ENCODE measurements around the gene PRELP. TPM values are rescaled to one million over a fixed set of nuclear protein-coding genes. Genes with fewer than 3 reads are reported as not detected.

The PRELP gene
- total and polyA plus RNA-seq, 2 experiments from 2014 or later = 0.26 TPM; not detected in 1

DNA sequence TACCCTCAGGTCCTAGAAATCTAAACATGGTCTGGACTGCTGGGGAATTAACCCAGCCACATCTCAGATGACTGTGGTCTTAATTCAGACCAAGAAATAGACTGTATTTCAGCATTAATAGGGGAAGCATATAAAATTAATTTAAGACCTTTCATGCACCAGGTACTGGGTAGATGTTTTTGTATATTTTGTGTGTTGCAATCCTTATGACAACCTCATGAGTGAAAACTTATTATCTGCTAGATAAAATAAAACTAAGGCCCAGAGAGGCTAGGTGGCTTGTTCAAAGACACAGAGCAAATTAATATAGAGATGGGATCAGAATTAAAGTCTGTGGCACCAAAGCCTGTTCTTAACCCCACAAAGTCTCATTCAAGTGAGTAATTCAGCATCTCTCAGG, 58.4 kb downstream of the PRELP start:
- TF ChIP-seq, protein P1, sequence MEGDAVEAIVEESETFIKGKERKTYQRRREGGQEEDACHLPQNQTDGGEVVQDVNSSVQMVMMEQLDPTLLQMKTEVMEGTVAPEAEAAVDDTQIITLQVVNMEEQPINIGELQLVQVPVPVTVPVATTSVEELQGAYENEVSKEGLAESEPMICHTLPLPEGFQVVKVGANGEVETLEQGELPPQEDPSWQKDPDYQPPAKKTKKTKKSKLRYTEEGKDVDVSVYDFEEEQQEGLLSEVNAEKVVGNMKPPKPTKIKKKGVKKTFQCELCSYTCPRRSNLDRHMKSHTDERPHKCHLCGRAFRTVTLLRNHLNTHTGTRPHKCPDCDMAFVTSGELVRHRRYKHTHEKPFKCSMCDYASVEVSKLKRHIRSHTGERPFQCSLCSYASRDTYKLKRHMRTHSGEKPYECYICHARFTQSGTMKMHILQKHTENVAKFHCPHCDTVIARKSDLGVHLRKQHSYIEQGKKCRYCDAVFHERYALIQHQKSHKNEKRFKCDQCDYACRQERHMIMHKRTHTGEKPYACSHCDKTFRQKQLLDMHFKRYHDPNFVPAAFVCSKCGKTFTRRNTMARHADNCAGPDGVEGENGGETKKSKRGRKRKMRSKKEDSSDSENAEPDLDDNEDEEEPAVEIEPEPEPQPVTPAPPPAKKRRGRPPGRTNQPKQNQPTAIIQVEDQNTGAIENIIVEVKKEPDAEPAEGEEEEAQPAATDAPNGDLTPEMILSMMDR (IDR thresholded peaks at IDR 0.05; ENCODE audit: low read depth, low read length) = no peak
- H3K27me3 ChIP-seq = no peaks in the 10 kb centered on the region
- H3K36me3 ChIP-seq = no peaks in the 10 kb centered on the region
- no peak overlapping the region for H3K27ac ChIP-seq
- H3K4me3 ChIP-seq = no peak overlapping the region
- H3K9me3 ChIP-seq (ENCODE audit: low read depth) = no peaks in the 10 kb centered on the region
- H3K4me1 ChIP-seq (ENCODE audit: low read depth) = peaks cover 11% of the 10 kb centered on the region
- DNase-seq (ENCODE audit: low read depth in 1 of 2, low spot score in 1 of 2) = no peak

DNA sequence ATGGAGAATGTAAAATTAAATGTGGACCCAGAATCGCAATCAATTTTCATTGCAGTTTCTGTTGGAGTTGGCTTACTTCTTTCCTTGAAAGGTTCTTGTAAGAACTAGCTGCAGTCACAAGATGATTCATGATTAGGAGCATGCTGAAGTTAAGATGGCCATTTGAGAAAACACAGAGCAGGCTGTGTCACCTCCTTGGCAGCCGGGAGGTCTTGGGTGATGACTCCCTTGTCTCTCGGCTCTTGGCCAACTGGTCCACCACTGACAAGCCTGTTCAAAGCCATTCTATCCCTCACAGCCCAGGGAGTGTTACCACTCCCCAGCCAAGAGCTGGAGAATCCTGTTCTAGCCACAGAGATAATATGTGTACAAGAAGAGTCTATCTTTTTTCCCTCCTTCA, 58.9 kb downstream of the PRELP start:
- TF ChIP-seq, protein P1 (IDR thresholded peaks at IDR 0.05; ENCODE audit: low read depth, low read length) = no peak
- Histone ChIP-seq H3K9me3 (ENCODE audit: low read depth) (no peaks in the 10 kb centered on the region), H3K4me3 (no peak overlapping the region), H3K27me3 (no peaks in the 10 kb centered on the region), H3K4me1 (ENCODE audit: low read depth) (peaks cover 11% of the 10 kb centered on the region), H3K27ac (no peak overlapping the region), H3K36me3 (no peaks in the 10 kb centered on the region)
- DNase-seq (ENCODE audit: low read depth in 1 of 2, low spot score in 1 of 2) = peak in 1 of 2 donors; percentile 98

GRCh38 chr1:203536575-203536974, 61.0 kb downstream of the PRELP start:
- H3K4me3 ChIP-seq = no peak overlapping the region
- no peaks in the 10 kb centered on the region for H3K27me3 ChIP-seq

DNA sequence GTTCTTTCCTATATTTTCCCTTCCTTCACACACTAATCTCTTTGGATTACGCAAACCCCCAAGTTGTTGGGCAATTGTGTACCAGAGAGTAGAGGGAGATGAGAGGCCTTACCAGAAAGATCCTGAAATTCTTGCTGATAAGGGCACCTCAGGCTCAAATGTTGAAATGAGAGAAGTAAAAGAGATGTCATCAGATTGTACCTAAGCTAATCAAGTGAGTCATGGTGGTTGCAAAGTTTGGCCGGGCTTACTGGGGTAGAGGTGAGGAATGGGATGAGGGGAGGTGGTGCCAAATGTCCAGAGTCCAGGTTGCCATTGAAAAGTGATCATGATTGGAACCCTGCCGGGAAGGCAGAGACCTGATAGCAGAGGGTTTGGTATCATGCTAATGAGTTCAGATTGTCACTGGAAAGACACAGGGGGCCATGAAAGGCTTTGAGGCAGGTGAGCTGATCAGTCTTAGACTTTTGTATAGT, 61.4 kb downstream of the PRELP start:
- Histone ChIP-seq H3K4me3 (no peak overlapping the region), H3K27me3 (no peaks in the 10 kb centered on the region), H3K36me3 (no peaks in the 10 kb centered on the region), H3K9me3 (ENCODE audit: low read depth) (no peaks in the 10 kb centered on the region), H3K27ac (no peak overlapping the region), H3K4me1 (ENCODE audit: low read depth) (no peaks in the 10 kb centered on the region)
- peak in 1 of 2 donors; percentile 94 for DNase-seq (ENCODE audit: low read depth in 1 of 2, low spot score in 1 of 2)
- TF ChIP-seq, protein P1 (IDR thresholded peaks at IDR 0.05; ENCODE audit: low read depth, low read length) = no peak

More at GRCh38 chr1:203536575-203536974, 61.0 kb downstream of the PRELP start:
- TF ChIP-seq, protein P1 (IDR thresholded peaks at IDR 0.05; ENCODE audit: low read depth, low read length) = no peak
- peak in 1 of 2 donors; percentile 64 for DNase-seq (ENCODE audit: low read depth in 1 of 2, low spot score in 1 of 2)
- Histone ChIP-seq H3K36me3 (no peaks in the 10 kb centered on the region), H3K4me1 (ENCODE audit: low read depth) (no peaks in the 10 kb centered on the region), H3K27ac (no peak overlapping the region), H3K9me3 (ENCODE audit: low read depth) (no peaks in the 10 kb centered on the region)

DNA sequence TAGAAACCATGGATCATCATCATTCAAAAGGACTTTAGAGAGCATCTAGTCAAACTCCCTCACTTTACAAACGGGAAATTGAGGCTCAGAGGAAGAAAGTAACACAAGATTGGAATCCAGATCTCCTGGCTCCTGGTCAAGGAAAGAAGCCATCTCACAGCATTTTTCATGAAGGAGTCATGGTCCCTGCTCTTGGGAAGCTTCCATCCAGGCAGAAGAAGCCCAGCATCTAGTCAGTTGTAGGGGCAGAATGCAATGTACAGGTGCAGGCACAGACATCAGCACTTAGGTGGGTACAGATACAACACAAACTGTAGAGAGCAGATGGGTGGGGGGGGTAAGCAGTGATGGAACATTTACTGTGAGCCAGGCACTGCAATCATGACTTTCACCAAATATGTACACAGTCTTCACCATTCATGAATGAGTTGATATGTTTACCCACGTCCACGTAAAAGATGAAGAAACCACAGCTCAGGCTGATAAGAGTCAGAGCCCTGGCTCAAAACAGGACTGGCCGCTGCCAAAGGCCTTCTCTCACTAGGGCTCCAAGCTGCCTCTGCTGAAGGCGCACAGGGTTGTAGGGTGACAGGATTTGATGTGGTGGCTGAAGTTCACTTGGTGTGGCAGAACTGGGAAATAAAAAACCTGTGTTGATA, 62.3 kb downstream of the PRELP start:
- no peak overlapping the region for H3K4me3 ChIP-seq
- no peaks in the 10 kb centered on the region for H3K9me3 ChIP-seq (ENCODE audit: low read depth)
- no peaks in the 10 kb centered on the region for H3K36me3 ChIP-seq
- H3K27me3 ChIP-seq = no peaks in the 10 kb centered on the region
- H3K27ac ChIP-seq = no peak overlapping the region
- TF ChIP-seq, protein P1 (IDR thresholded peaks at IDR 0.05; ENCODE audit: low read depth, low read length) = no peak
- peak in 1 of 2 donors; percentile 88 for DNase-seq (ENCODE audit: low read depth in 1 of 2, low spot score in 1 of 2)
- H3K4me1 ChIP-seq (ENCODE audit: low read depth) = no peaks in the 10 kb centered on the region

All from cardiac muscle cell (in vitro differentiated cells and primary cell).